Naive B cell (primary cell): ENCODE data around the gene OSBPL3. TPM values are rescaled to one million over a fixed set of nuclear protein-coding genes. Genes with fewer than 3 reads are reported as not detected.
A peak's percentile ranks its signal among the peaks of the same experiment; 100 is the strongest.
"Not testable (repeated sequence)": the region's sequence is repeated elsewhere in the genome, so short reads cannot be mapped to it uniquely, and the experiment has no call there.

ENCODE experiments used
- ATAC-seq, 2 donors: fragments of 150-1000 bp; cut with Tn5 transposase; 2 replicates each; pipeline ENCODE4 v1.10.0; 2021; ENCODE audit warnings: low read depth in 2 of 2, mild to moderate bottlenecking in 2 of 2, moderate library complexity in 2 of 2
- DNase-seq: peaks from one replicate; pipeline ENCODE4 v3.0.0; 2022
- H3K27ac Mint-ChIP-seq, 6 donors: one replicate each; pipeline ENCODE4 v1.8.0; 2020 to 2022; ENCODE audit warnings: mild to moderate bottlenecking in 6 of 6, mixed read lengths in 6 of 6, moderate library complexity in 5 of 6, inconsistent platforms in 2 of 6
- H3K27me3 Mint-ChIP-seq, 3 donors: one replicate each; pipeline ENCODE4 v1.8.0; 2021 to 2022; ENCODE audit warnings: mixed read lengths in 3 of 3, mild to moderate bottlenecking in 1 of 3
- H3K36me3 Mint-ChIP-seq, 2 donors: one replicate each; pipeline ENCODE4 v1.8.0; 2020 to 2022; ENCODE audit warnings: mixed read lengths in 2 of 2, inconsistent platforms in 1 of 2, mild to moderate bottlenecking in 1 of 2
- H3K4me1 Mint-ChIP-seq, 3 donors: one replicate each; pipeline ENCODE4 v1.8.0; 2020 to 2022; ENCODE audit warnings: mixed read lengths in 3 of 3, inconsistent platforms in 1 of 3, mild to moderate bottlenecking in 1 of 3, moderate library complexity in 1 of 3
- H3K4me3 Mint-ChIP-seq, 8 donors: one replicate each; pipeline ENCODE4 v1.8.0; 2020 to 2022; ENCODE audit warnings: mild to moderate bottlenecking in 8 of 8, mixed read lengths in 8 of 8, moderate library complexity in 8 of 8, inconsistent platforms in 2 of 8
- H3K9me3 Mint-ChIP-seq, 7 donors: one replicate each; pipeline ENCODE4 v1.8.0; 2020 to 2022; ENCODE audit warnings: mixed read lengths in 7 of 7, mild to moderate bottlenecking in 5 of 7, inconsistent platforms in 2 of 7, moderate library complexity in 1 of 7
- polyA plus RNA-seq, 6 donors: library from polyadenylated mRNA; unstranded; fragments of 300-500 nt; fragmentation: Illumina TruSeq; gene quantifications; one replicate each; pipeline ENCODE4 v1.2.3, GENCODE V29; 2021; ENCODE audit warnings: low read depth in 6 of 6

Gene OSBPL3
- polyA plus RNA-seq, 6 donors from 2014 or later = 2.3 to 8.2 (median 6.5) TPM

DNA sequence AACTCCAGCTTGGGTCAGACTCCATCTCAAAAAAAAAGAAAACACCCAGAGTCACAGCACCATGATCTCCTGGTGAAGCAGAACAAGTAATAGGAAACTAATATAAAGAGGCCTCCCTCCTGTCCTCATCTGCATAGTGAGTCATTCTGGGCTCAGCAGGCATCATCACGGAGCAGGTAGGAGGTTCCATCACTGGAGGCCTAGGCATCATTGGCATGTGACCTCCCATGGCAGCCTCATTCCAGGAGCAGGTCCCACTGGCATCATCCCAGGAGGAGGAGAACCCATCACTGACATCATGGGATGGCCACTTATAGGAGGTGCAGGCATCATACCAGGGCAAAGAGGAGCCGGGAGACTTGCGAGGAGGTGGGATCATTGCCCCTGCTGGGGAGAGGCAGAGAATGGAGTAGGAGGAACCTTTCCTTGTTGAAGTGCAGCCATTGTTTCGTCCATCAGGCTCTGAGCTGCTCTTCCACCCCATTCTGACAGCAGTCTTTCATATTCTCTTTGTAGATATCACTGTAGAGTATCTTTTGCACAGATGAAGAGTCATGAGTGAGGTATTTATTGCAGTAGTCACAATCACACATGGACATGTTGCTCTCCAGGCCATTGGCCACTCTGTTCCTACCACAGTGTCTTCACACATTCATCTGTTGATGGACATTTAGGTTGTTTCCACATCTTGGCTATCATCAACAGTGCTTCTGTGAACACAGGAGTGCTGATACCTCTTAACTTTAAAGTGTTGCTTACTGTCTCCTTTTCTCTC lies 73.8 kb downstream of the OSBPL3 start:
- Mint-ChIP-seq H3K9me3 (no peaks in the 10 kb centered on the region), H3K27ac (peak overlapping the region in 2 of 6 donors; percentile 53 to 54)

DNA sequence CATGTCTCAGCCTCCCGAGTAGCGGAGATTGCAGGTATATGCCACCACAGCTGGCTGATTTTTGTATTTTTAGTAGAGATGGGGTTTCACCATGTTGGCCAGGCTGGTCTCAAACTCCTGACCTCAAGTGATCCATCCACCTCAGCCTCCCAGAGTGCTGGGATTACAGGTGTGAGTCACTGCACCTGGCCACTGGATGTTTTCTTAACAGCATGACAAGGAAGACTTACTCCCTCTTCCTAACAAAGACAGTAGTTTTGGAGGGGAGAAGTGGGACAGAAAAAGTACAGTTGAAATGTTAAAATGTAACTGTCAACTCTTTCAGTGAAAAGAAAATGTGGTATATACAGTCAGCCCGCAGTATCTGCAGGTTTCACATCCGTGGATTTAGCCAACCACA lies 76.0 kb downstream of the OSBPL3 start:
- ATAC-seq, H3K9me3 Mint-ChIP-seq, H3K27ac Mint-ChIP-seq, H3K27me3 Mint-ChIP-seq, H3K36me3 Mint-ChIP-seq, DNase-seq, H3K4me3 Mint-ChIP-seq: not testable (repeated sequence)
- H3K4me1 Mint-ChIP-seq = peaks cover 23 to 32% (median 23%) of the 10 kb centered on the region in 3 donors

More for the DNA sequence above, 73.8 kb downstream of the OSBPL3 start:
- Mint-ChIP-seq H3K27me3 (no peaks in the 10 kb centered on the region), H3K4me3 (no peak overlapping the region), H3K4me1 (peaks cover 21 to 29% (median 23%) of the 10 kb centered on the region in 3 donors), H3K36me3 (no peaks in the 10 kb centered on the region)
- DNase-seq = no peak
- no peak for ATAC-seq

DNA sequence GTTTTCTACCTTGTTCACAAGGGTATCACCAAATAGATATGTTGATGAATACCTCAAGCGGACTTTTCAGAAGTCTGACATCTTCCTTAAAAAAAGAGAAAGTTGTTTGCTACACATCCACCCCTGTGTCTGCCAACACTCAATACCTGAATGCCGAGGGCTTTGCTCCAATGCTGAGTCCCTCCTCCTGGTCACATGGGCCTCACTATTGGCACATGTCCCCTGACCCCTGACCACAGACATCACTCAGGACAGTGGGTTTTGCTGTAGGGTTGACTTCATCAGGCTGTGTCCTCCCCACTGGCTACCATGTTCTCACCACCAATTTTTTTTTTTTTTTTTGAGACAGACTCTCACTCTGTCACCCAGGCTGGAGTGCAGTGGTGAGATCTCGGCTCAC lies 76.4 kb downstream of the OSBPL3 start:
- no peak for ATAC-seq
- Mint-ChIP-seq H3K27me3 (no peaks in the 10 kb centered on the region), H3K36me3 (no peaks in the 10 kb centered on the region), H3K27ac (no peak overlapping the region), H3K9me3 (no peaks in the 10 kb centered on the region), H3K4me1 (peaks cover 27 to 36% (median 28%) of the 10 kb centered on the region in 3 donors), H3K4me3 (no peak overlapping the region)
- no peak for DNase-seq

DNA sequence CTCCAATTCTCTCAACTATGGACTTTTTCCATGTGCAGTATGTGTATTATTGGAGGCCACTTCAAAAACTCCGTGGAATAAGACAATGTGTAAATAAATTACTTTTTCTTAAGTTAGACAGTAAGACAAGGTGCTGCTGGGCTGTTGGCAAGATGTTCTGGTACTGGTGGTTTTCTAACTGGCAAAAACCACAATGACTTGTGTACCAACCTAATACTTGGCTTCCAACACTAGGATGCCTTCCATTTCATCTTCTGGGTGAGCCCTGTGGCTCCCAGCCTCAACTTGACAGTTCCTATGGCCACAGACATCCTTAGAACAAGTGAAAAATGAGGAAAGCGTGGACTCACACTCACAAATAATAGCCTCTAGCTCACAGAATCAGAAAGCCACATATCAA lies 77.0 kb downstream of the OSBPL3 start:
- Mint-ChIP-seq H3K27ac (peak overlapping the region in 1 of 6 donors; percentile 55), H3K36me3 (no peaks in the 10 kb centered on the region), H3K4me3 (no peak overlapping the region), H3K9me3 (no peaks in the 10 kb centered on the region), H3K4me1 (peaks cover 28 to 42% (median 32%) of the 10 kb centered on the region in 3 donors), H3K27me3 (no peaks in the 10 kb centered on the region)
- DNase-seq (no peak), ATAC-seq (no peak)

DNA sequence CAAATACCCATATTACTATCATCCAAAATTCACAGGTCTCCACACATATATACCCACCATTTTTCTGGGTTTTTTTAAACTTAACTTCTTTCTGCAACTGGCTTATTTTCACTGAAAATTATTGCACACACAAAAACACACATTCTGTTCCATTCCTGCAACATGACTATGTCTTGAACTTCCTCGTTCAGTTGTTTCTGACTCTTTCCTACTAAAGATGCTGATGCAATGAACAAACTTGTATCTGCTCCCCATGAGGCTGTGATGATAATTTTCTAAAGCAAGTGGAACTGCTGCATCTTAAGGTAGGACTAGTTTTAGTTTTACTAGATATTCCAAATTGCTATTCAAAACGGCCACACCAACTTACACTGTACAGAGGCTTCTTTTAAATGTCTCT lies 77.7 kb downstream of the OSBPL3 start:
- ATAC-seq = no peak
- no peaks in the 10 kb centered on the region for H3K36me3 Mint-ChIP-seq
- H3K4me1 Mint-ChIP-seq = peaks cover 28 to 42% (median 32%) of the 10 kb centered on the region in 3 donors
- H3K27ac Mint-ChIP-seq = no peak overlapping the region
- H3K27me3 Mint-ChIP-seq = no peaks in the 10 kb centered on the region
- DNase-seq = no peak
- H3K9me3 Mint-ChIP-seq = no peaks in the 10 kb centered on the region
- H3K4me3 Mint-ChIP-seq = no peak overlapping the region

DNA sequence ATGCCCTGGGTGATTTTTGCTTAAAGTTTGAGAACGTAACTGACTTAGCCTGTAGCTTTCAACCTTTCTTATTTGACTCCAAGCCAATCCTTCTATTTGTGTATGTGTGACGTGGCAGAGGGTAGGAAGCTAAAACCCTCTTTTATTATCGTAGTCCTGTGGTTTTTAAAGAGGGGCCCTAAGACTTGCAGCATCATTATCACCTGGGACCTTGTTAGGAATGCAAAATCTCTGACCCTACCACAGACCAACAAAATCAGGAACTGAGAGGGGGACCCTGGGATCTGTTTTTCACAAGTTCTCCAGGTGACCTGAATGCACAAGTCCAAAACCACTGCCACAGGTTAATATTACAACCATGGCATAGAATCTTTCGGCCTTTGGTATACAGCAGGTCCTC lies 80.1 kb downstream of the OSBPL3 start:
- DNase-seq = no peak
- peaks cover 34 to 48% (median 41%) of the 10 kb centered on the region in 3 donors for H3K4me1 Mint-ChIP-seq
- H3K27me3 Mint-ChIP-seq = no peaks in the 10 kb centered on the region
- peak overlapping the region in 1 of 6 donors; percentile 38 for H3K27ac Mint-ChIP-seq
- no peaks in the 10 kb centered on the region for H3K36me3 Mint-ChIP-seq
- peak; percentile 15 to 34 for ATAC-seq
- no peak overlapping the region for H3K4me3 Mint-ChIP-seq
- no peaks in the 10 kb centered on the region for H3K9me3 Mint-ChIP-seq

DNA sequence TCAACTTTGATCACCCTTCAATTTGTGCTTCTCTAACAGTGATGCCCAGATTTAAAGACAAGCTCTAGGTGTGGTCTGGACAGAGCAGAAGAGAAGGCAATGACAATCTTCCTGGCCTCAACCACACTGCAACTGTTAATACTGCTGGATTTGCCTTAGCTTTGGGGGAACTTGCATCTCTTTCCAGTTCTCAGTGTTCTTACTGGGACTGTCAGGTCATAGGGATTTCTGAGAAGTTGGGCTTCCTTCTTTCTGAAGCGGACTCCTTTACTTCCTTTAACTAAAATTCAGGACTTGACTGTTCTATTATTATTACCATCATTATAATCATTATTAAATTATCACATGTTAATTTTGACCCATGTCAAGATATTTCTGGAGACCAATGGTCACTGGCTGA lies 80.8 kb downstream of the OSBPL3 start:
- no peaks in the 10 kb centered on the region for H3K27me3 Mint-ChIP-seq
- H3K27ac Mint-ChIP-seq = peak overlapping the region in 3 of 6 donors; percentile 16 to 57 (median 43)
- no peak for DNase-seq
- no peaks in the 10 kb centered on the region for H3K9me3 Mint-ChIP-seq
- H3K4me1 Mint-ChIP-seq = peaks cover 38 to 56% (median 43%) of the 10 kb centered on the region in 3 donors
- ATAC-seq = no peak
- no peak overlapping the region for H3K4me3 Mint-ChIP-seq
- H3K36me3 Mint-ChIP-seq = no peaks in the 10 kb centered on the region

DNA sequence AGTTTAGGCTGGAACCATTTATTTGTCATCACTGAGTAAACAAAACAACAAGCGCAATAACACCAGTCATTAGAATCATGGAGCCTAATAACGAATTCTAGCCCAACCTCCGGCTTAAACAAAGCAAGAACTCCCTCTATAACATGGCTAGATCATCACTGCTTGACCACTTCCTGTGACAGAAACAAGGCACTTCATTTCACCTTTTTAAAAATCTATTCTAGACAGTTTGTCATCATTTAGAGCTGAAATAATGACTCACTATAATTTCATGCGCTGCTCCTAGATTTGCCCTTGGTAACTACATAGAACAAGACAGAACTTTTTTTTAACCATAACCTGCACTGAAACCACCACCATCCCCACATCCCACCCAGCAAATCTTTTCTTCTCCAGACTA lies 81.3 kb downstream of the OSBPL3 start:
- H3K4me3 Mint-ChIP-seq = no peak overlapping the region
- no peaks in the 10 kb centered on the region for H3K27me3 Mint-ChIP-seq
- ATAC-seq (no peak), DNase-seq (no peak)
- no peaks in the 10 kb centered on the region for H3K9me3 Mint-ChIP-seq
- H3K27ac Mint-ChIP-seq = peak overlapping the region in 4 of 6 donors; percentile 8 to 57 (median 30)
- no peaks in the 10 kb centered on the region for H3K36me3 Mint-ChIP-seq
- H3K4me1 Mint-ChIP-seq = peaks cover 38 to 59% (median 43%) of the 10 kb centered on the region in 3 donors

DNA sequence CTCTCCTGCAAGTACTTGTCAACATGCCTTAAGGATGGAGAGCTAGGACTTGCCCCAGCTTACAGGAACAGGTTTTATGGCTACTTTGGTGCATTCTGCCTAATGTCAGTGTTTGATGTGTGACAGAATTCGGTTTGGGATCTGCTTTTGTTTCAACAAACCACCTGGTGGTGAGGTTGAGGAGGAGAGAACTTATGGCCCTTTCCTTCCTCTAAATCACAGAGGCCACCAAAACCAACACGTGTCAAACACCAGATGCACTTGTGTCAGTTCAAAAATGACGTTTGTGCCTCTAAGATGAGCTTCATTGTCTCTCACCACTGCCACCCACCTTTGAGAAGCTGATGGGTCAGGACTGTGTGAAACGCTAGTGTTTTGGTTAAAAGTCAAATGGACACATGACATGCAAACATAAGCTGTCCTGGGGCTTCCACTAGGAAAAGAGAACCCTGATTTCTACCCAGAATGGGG lies 83.9 kb downstream of the OSBPL3 start:
- peak overlapping the region in 4 of 6 donors; percentile 3 to 73 (median 43) for H3K27ac Mint-ChIP-seq
- DNase-seq = peak; percentile 45
- peaks cover 29 to 56% (median 46%) of the 10 kb centered on the region in 3 donors for H3K4me1 Mint-ChIP-seq
- no peaks in the 10 kb centered on the region for H3K9me3 Mint-ChIP-seq
- peak overlapping the region in 1 of 8 donors; percentile 7 for H3K4me3 Mint-ChIP-seq
- H3K27me3 Mint-ChIP-seq = no peaks in the 10 kb centered on the region
- ATAC-seq = peak; percentile 89 to 94
- no peaks in the 10 kb centered on the region for H3K36me3 Mint-ChIP-seq

DNA sequence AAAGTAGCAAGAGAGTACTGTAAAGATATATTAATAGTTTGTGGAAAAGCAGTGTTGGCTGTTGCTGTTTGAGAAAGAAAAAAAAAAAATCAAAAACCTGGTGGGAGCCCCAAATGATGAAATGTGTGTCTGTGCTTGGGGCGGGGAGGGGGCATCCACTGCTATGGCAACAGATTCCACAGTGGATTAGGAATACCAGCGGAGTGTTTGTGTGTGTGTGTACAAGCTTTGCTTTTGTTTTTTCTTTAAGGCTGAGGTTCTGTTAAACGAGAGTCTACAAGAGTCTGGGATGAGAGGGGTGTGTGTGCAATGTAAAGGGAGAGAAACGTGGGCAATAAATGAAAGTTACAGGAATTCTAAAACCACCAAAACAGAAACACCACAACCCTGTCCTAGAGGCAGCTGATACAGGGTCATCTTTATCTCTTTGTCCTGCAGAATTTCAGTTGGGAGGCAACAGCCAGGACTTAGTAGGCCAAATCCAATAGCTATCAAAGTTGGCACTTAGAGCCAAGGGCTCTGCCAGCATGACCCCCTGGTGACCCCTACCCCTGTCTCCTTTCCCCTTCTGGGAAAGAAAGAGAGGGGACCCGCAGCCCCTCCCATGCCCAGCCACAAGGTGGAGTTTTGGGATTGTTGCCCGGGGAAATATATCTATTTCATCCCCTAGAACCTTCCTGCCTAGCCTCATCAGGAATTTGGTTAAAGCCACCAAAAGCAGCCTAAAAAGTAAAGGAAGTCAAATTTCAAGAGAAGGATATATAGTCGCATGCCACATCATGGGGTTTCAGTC lies 85.4 kb downstream of the OSBPL3 start:
- Mint-ChIP-seq H3K27me3 (no peaks in the 10 kb centered on the region), H3K4me1 (peaks cover 24 to 44% (median 33%) of the 10 kb centered on the region in 3 donors), H3K4me3 (no peak overlapping the region), H3K9me3 (no peaks in the 10 kb centered on the region), H3K27ac (peak overlapping the region in 2 of 6 donors; percentile 32 to 50), H3K36me3 (peaks cover 0 to 13% of the 10 kb centered on the region in 2 donors)
- DNase-seq (no peak), ATAC-seq (no peak)

DNA sequence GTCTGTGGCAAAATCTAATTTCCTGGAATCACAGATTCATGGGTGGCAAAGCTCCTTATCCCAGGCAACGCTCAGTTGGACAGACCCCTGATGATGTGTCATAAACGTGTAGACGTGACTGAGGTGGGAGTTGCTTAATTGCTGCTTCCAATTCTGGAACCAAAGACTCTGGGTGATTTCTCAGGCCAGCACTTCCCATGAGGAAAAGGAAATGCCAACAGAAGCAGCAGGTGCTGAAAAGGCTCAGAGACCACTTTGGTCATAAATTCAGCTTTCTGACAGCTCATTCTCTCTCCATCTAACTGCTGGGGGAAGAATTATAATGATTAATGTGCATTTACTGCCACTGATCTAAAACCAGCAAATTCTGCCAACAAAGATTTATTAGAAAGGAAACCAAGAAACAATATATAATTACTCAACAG lies 88.7 kb downstream of the OSBPL3 start:
- H3K4me3 Mint-ChIP-seq = no peak overlapping the region
- H3K4me1 Mint-ChIP-seq = peaks cover 10 to 26% (median 15%) of the 10 kb centered on the region in 3 donors
- H3K27me3 Mint-ChIP-seq = no peaks in the 10 kb centered on the region
- H3K9me3 Mint-ChIP-seq = no peaks in the 10 kb centered on the region
- ATAC-seq = no peak
- peaks cover 0 to 22% of the 10 kb centered on the region in 2 donors for H3K36me3 Mint-ChIP-seq
- DNase-seq = no peak
- no peak overlapping the region for H3K27ac Mint-ChIP-seq

DNA sequence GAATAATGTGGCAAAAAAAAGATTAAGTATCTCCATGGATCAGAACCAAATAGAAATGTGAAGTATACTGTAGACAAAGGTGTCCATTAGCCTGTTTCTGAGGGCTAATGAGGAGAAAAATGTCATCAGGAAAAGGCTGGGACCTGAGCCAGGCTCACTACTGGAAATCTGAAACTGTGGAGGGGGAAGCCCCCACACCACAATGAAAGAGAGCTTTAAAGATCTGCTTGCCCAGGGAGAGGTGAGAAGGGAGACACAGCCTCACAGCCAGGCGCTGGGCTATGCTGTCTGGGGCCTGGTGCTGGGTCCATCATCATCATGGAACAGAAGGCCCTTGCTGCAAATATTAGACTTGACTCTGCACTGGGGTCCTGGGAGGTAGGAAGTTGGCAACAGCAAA lies 90.4 kb downstream of the OSBPL3 start:
- Mint-ChIP-seq H3K36me3 (peaks cover 0 to 27% of the 10 kb centered on the region in 2 donors), H3K4me1 (peaks cover 3 to 23% (median 7%) of the 10 kb centered on the region in 3 donors)

DNA sequence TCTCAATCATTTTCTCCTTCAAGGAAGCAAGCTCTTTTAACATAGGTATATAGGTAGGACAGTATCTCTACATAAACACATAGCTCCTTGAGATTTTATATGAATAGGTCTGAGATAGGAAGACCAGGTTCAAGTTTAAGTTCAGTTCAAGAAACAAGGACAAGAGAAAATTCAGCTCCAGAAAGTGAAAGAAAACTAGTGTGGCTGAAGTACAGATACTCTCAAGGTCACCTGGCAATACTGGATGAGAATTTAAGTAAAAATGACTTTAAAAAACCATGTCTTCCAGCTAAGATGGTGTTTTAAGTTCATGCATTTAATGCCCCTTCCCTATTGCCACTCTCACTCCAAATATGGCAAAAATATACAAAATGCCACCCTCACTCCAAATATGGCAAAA lies 91.3 kb downstream of the OSBPL3 start:
- peaks cover 5 to 23% (median 8%) of the 10 kb centered on the region in 3 donors for H3K4me1 Mint-ChIP-seq
- H3K4me3 Mint-ChIP-seq = no peak overlapping the region
- no peaks in the 10 kb centered on the region for H3K27me3 Mint-ChIP-seq
- peaks cover 0 to 27% of the 10 kb centered on the region in 2 donors for H3K36me3 Mint-ChIP-seq
- H3K27ac Mint-ChIP-seq = no peak overlapping the region
- no peaks in the 10 kb centered on the region for H3K9me3 Mint-ChIP-seq
- DNase-seq (no peak), ATAC-seq (no peak)

More for the DNA sequence above, 90.4 kb downstream of the OSBPL3 start:
- ATAC-seq = no peak
- Mint-ChIP-seq H3K27me3 (no peaks in the 10 kb centered on the region), H3K4me3 (no peak overlapping the region), H3K27ac (peak overlapping the region in 1 of 6 donors; percentile 43), H3K9me3 (no peaks in the 10 kb centered on the region)
- DNase-seq = no peak
